ENCODE data around the gene ROR2. TPM values are rescaled to one million over a fixed set of nuclear protein-coding genes. Genes with fewer than 3 reads are reported as not detected.

ROR2 gene
- total and polyA plus RNA-seq, 2 of the 8 experiments (the other 6 are each of a cell fraction or from before 2014, with no cell fraction given) = 2.7 to 4.3 TPM

- TF ChIP-seq NANOG (IDR thresholded peaks at IDR 0.05; ENCODE audit: insufficient read depth, low read depth, low read length, poor library complexity, severe bottlenecking) = no peak
- no peak for TF ChIP-seq SUZ12 (IDR thresholded peaks at IDR 0.05; ENCODE audit: low read length)
- no peak for TF ChIP-seq RXRA (IDR thresholded peaks at IDR 0.05; ENCODE audit: insufficient read depth, low read depth, low read length)
- no peak for TF ChIP-seq ASH2L (IDR thresholded peaks at IDR 0.05; ENCODE audit: low read length)
- TF ChIP-seq YY1 (IDR thresholded peaks at IDR 0.05; ENCODE audit: low read depth, low read length) = no peak
- TF ChIP-seq HDAC6 (IDR thresholded peaks at IDR 0.05; ENCODE audit: low read depth, low read length) = no peak
Measured at GRCh38 chr9:91604451-91605179, 345.4 kb downstream of the ROR2 start (continued).

Measured in H1 (cell line).